Thoracic aorta (tissue), 2 donors: Measurements from ENCODE around the gene ANO7. TPM values are rescaled to one million over a fixed set of nuclear protein-coding genes. Genes with fewer than 3 reads are reported as not detected.

Experiments used
- ATAC-seq: fragments of 150-250 bp; one replicate; pipeline ENCODE4 v1.8.0; 2017; ENCODE audit warnings: low read depth; ENCODE audit not compliant: insufficient number of reproducible peaks, low FRiP score
- DNase-seq: peaks from one replicate; pipeline ENCODE4 v3.0.0-alpha.2; 2020; ENCODE audit warnings: low spot score
- H3K27ac ChIP-seq, 2 donors: fragments of 200-600 bp; sonication (generic); 1 replicate in 1 of 2; 2 replicates in 1 of 2; pipeline ENCODE4 v1.5.1; 2016; ENCODE audit warnings: mild to moderate bottlenecking in 2 of 2, moderate library complexity in 2 of 2
- H3K27me3 ChIP-seq: fragments of 200-600 bp; sonication (generic); replicated peaks from 2 replicates; pipeline ENCODE4 v1.6.0; 2016; ENCODE audit warnings: mild to moderate bottlenecking; ENCODE audit not compliant: insufficient read depth
- H3K36me3 ChIP-seq: fragments of 200-600 bp; sonication (generic); one replicate; pipeline ENCODE4 v1.5.1; 2016
- H3K4me1 ChIP-seq, 2 donors: fragments of 200-600 bp; sonication (generic); 1 replicate in 1 of 2; 2 replicates in 1 of 2; pipeline versions ENCODE4 v1.5.1 to v1.6.0; 2016; ENCODE audit warnings: low read depth in 2 of 2, mild to moderate bottlenecking in 1 of 2; ENCODE audit not compliant: control insufficient read depth in 1 of 2
- H3K4me3 ChIP-seq: fragments of 200-600 bp; sonication (generic); 2 replicates; pipeline ENCODE4 v1.5.1; 2016; ENCODE audit warnings: mild to moderate bottlenecking
- H3K9me3 ChIP-seq: fragments of 200-600 bp; sonication (generic); 2 replicates; pipeline ENCODE4 v1.5.1; 2016
- total RNA-seq, 2 donors: library from RNA; depleted of rRNA; stranded (reverse); fragments of >200 nt; gene quantifications; one replicate each; pipeline versions ENCODE4 v1.1.0 to v1.2.3, GENCODE V29; 2016
- TF ChIP-seq, protein P1 (sequence below): fragments of 200-600 bp; sonication (generic); IDR thresholded peaks from one replicate; pipeline ENCODE4 v1.5.1; 2019; ENCODE audit warnings: antibody characterized with exemption

The ANO7 gene
- total RNA-seq, 2 donors from 2014 or later: 0.27 to 1.2 TPM

DNA sequence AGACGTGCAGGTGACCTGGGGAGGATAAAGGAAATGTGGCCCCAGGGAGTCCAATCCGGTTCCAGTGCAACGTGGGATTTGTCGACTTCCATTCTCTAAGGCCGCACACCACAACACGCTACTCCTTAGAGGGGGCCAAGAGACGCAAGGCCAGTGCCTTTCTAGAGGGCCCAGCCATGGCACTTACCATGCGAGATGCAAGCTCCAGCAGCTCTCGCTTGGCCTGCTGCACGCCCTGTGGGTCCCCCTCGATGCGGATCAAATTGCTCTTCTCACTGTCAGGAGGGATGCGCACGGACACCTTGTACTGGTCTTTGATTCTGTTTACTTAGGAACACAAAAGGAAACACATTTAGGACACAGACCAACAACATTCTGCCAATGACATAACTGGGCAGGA lies 61.2 kb downstream of the ANO7 start:
- H3K27me3 ChIP-seq: no peaks in the 10 kb centered on the region
- no peak overlapping the region for H3K4me3 ChIP-seq
- H3K27ac ChIP-seq: no peak overlapping the region
- no peak for DNase-seq
- H3K36me3 ChIP-seq: peaks cover 87% of the 10 kb centered on the region
- TF ChIP-seq, protein P1, sequence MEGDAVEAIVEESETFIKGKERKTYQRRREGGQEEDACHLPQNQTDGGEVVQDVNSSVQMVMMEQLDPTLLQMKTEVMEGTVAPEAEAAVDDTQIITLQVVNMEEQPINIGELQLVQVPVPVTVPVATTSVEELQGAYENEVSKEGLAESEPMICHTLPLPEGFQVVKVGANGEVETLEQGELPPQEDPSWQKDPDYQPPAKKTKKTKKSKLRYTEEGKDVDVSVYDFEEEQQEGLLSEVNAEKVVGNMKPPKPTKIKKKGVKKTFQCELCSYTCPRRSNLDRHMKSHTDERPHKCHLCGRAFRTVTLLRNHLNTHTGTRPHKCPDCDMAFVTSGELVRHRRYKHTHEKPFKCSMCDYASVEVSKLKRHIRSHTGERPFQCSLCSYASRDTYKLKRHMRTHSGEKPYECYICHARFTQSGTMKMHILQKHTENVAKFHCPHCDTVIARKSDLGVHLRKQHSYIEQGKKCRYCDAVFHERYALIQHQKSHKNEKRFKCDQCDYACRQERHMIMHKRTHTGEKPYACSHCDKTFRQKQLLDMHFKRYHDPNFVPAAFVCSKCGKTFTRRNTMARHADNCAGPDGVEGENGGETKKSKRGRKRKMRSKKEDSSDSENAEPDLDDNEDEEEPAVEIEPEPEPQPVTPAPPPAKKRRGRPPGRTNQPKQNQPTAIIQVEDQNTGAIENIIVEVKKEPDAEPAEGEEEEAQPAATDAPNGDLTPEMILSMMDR: no peak
- no peaks in the 10 kb centered on the region for H3K4me1 ChIP-seq
- ATAC-seq: no peak
- no peaks in the 10 kb centered on the region for H3K9me3 ChIP-seq

DNA sequence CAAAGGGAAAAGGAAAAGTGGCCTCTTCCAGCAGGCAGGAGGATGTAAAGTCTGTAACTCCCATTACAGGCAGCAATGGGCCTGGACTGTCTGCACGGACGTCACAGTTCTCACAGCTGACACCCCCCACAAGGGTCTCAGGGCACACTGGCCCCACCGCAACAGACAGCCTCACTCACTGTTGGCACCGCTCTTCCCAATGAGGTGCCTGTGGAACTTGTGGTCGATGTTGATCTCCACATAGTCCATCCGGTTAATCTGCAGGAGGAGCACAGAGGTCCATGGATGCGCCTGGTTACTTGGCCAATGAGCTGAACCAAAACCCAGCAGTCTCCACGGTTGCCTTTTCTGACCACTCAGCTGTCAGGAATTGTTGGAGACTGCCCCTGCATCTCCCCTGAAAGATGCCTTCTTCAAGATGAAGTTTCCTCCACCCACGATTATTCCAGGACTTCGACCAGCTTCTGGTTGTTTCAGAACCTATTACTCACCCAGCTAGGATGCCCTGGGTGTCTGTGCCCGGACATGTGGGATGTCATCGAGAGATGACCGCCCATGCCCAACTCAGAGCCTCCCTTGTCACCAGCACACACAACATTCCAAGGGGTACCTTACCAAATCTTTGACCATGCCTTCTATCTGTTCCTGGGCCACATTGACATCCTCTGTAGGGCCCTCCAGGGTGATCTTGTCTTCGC lies 64.5 kb downstream of the ANO7 start:
- Histone ChIP-seq H3K9me3 (no peaks in the 10 kb centered on the region), H3K27ac (no peak overlapping the region), H3K4me1 (no peaks in the 10 kb centered on the region), H3K4me3 (no peak overlapping the region), H3K36me3 (peaks cover 94% of the 10 kb centered on the region), H3K27me3 (no peaks in the 10 kb centered on the region)
- no peak for DNase-seq
- no peak for ATAC-seq
- TF ChIP-seq, protein P1: no peak

DNA sequence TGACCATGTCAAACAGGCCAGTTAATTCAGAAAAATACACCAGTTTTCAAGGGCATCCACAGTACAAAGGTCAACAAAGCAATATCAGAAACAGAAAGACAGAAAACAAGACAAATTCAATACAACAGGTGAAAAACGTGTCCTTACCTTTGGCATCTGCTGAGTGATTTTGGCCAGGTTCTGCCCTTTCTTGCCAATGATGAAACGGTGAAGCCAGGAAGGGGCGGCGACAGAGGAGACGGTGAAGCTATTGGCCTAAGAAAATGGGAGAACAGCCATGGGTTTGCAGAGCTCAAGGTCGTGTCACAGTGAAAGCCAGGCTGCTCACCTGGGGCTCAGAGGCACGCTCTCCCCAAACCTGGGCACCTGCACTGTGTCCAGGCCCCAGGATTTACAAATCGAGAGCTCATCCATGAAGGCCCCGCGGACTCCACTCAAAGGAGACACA lies 66.5 kb downstream of the ANO7 start:
- Histone ChIP-seq H3K36me3 (peaks cover 87% of the 10 kb centered on the region), H3K4me3 (no peak overlapping the region), H3K27ac (no peak overlapping the region), H3K27me3 (no peaks in the 10 kb centered on the region), H3K4me1 (no peaks in the 10 kb centered on the region), H3K9me3 (no peaks in the 10 kb centered on the region)
- TF ChIP-seq, protein P1: no peak
- no peak for DNase-seq
- no peak for ATAC-seq

DNA sequence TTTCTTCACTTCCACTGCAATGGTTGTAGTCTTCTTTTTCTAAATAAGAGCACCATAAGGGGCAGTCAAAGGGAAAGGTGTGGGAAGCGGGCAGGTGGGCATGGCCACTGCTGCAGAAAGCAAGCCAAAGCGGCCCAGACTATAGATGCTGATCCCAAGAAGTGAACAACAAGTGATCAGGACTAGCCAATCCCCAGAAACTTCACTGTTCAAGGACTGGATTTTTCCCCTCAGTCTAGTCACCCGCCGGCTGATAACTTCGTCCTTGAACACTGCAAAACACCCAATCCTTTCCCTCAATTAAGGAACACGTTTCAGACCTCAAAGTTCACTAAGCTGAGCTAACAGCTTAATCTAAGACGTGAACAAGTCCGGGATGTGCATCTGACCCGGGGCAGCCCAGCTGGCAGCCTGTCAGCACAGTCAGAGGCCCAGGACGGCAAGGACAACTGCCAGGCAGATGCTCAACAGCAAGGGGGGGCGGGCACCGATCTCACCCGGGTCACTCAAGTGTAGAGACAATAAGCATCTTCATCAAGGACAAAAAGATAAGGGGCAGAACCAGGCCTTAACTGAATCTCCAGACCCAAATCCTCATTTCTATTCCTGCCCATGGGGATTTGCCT lies 67.2 kb downstream of the ANO7 start:
- no peak overlapping the region for H3K27ac ChIP-seq
- no peaks in the 10 kb centered on the region for H3K27me3 ChIP-seq
- no peak overlapping the region for H3K4me3 ChIP-seq
- ATAC-seq (no peak), DNase-seq (no peak)
- peaks cover 87% of the 10 kb centered on the region for H3K36me3 ChIP-seq
- H3K4me1 ChIP-seq: no peaks in the 10 kb centered on the region
- no peaks in the 10 kb centered on the region for H3K9me3 ChIP-seq
- TF ChIP-seq, protein P1: no peak

DNA sequence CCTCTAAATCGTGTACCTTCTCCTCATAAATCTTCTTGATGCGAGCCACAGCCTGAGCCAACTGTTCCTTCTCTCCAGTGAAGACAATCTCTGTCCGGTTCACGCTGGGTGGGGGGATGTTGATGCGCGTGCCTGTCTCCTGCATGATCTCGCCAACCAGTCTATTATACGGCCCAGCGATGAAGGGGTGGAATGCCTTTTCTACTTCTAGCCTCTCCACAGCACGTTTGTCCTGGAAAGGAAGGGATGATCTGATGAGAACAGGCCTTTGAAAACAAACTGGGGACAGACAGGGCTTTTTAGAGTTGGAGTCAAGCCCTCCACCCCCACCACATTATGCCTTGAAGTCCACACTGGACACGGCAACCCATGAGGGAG lies 67.7 kb downstream of the ANO7 start:
- ATAC-seq: no peak
- H3K9me3 ChIP-seq: no peaks in the 10 kb centered on the region
- TF ChIP-seq, protein P1: no peak
- H3K27me3 ChIP-seq: no peaks in the 10 kb centered on the region
- no peak for DNase-seq
- H3K36me3 ChIP-seq: peaks cover 87% of the 10 kb centered on the region
- no peak overlapping the region for H3K27ac ChIP-seq
- H3K4me3 ChIP-seq: no peak overlapping the region
- H3K4me1 ChIP-seq: no peaks in the 10 kb centered on the region
